GM12878 (cell line): Measurements from ENCODE around the gene GUCY2F. TPM values are rescaled to one million over a fixed set of nuclear protein-coding genes. Genes with fewer than 3 reads are reported as not detected.
A peak's percentile ranks its signal among the peaks of the same experiment; 100 is the strongest.

Source experiments
- ATAC-seq: fragments of 200-7000 bp; cut with Tn5 transposase; 3 replicates; pipeline ENCODE4 v1.9.1; 2020; ENCODE audit warnings: mild to moderate bottlenecking, moderate library complexity
- BruUV-seq: library from RNA; stranded (reverse); fragments of 400-500 nt; replicated peaks from 2 replicates; lab custom pipeline; 2021; lab: Mats Ljungman, UMichigan
- CTCF ChIA-PET: fragments of 300-600 bp; sonication (Branson Sonifier 250); formaldehyde crosslinking; extraction: SDS; loops from one replicate; lab custom pipeline; 2021; ENCODE audit warnings: inconsistent platforms; lab: Yijun Ruan, JAX
- POLR2A ChIA-PET: fragments of 350-600 bp; formaldehyde crosslinking; extraction: SDS; loops from one replicate; lab custom pipeline; 2021; ENCODE audit warnings: inconsistent platforms; lab: Charles Lee
- RAD21 ChIA-PET: fragments of 300-600 bp; sonication (Branson Sonifier 250); formaldehyde crosslinking; loops from one replicate; lab custom pipeline; 2023; ENCODE audit warnings: antibody characterized with exemption; ENCODE audit not compliant: unreplicated experiment; lab: Charles Lee
- SMC1A ChIA-PET: fragments of 300-600 bp; sonication (Branson Sonifier 250); formaldehyde crosslinking; loops from one replicate; lab custom pipeline; 2023; ENCODE audit not compliant: unreplicated experiment, uncharacterized antibody; lab: Charles Lee
- DNase-seq: peaks from one replicate; pipeline ENCODE4 v3.0.0-alpha.2; 2011; ENCODE audit warnings: low read depth, low spot score
- FAIRE-seq: peaks from 3 replicates; lab custom pipeline; 2011; peaks lifted over from hg19 to GRCh38; lab: Jason Lieb, UNC
- H2AFZ ChIP-seq: 2 replicates; pipeline ENCODE4 v1.6.0; 2011; ENCODE audit warnings: low read depth, low read length, control low read depth; ENCODE audit not compliant: control insufficient read depth
- H3K27ac ChIP-seq: 2 replicates; pipeline ENCODE4 v1.5.1; 2011; ENCODE audit warnings: control low read depth; ENCODE audit not compliant: control insufficient read depth, insufficient read depth
- H3K27me3 ChIP-seq, 2 experiments: replicated peaks in 1 of 2; 2 replicates each; pipeline versions ENCODE4 v1.6.0 to v1.6.1; 2011; ENCODE audit warnings: low read length in 1 of 2; ENCODE audit not compliant: control insufficient read depth in 2 of 2, insufficient read depth in 2 of 2
- H3K36me3 ChIP-seq, 2 experiments: 2 replicates each; pipeline ENCODE4 v1.5.1; 2011; ENCODE audit warnings: low read length in 1 of 2; ENCODE audit not compliant: control insufficient read depth in 2 of 2, insufficient read depth in 2 of 2
- H3K4me1 ChIP-seq: 2 replicates; pipeline ENCODE4 v1.6.1; 2011; ENCODE audit warnings: mild to moderate bottlenecking, low read length, moderate library complexity, mixed read lengths; ENCODE audit not compliant: control insufficient read depth, insufficient read depth
- H3K4me2 ChIP-seq: 2 replicates; pipeline ENCODE4 v1.6.0; 2011; ENCODE audit warnings: control low read depth; ENCODE audit not compliant: control insufficient read depth, insufficient read depth
- H3K4me3 ChIP-seq: fragments of 200-600 bp; sonication (generic); 2 replicates; pipeline ENCODE4 v1.5.1; 2016
- H3K79me2 ChIP-seq: 2 replicates; pipeline ENCODE4 v1.6.0; 2011; ENCODE audit warnings: low read length; ENCODE audit not compliant: control insufficient read depth, insufficient read depth
- H3K9ac ChIP-seq: 2 replicates; pipeline ENCODE4 v1.8.0; 2011; ENCODE audit warnings: low read length, control low read depth, mixed read lengths; ENCODE audit not compliant: control insufficient read depth, insufficient read depth
- H3K9me3 ChIP-seq: replicated peaks from 3 replicates; pipeline ENCODE4 v1.5.1; 2011; ENCODE audit warnings: mild to moderate bottlenecking, low read length; ENCODE audit not compliant: control insufficient read depth, insufficient read depth
- H4K20me1 ChIP-seq: 2 replicates; pipeline ENCODE4 v1.6.0; 2011; ENCODE audit not compliant: control insufficient read depth, insufficient read depth
- CTCF ChIP-seq, 3 experiments: IDR thresholded peaks in 2 of 3; conservative IDR thresholded peaks in 1 of 3; 2 replicates each; pipeline ENCODE4 v1.5.1; 2011; ENCODE audit warnings: low read depth in 3 of 3, low read length in 3 of 3, mild to moderate bottlenecking in 3 of 3, control low read depth in 2 of 3, moderate library complexity in 2 of 3, inconsistent platforms in 1 of 3, mixed read lengths in 1 of 3; ENCODE audit not compliant: control insufficient read depth in 2 of 3, insufficient read depth in 1 of 3; ENCODE audit errors: extremely low read depth in 1 of 3
- RAD21 ChIP-seq: IDR thresholded peaks from 2 replicates; pipeline ENCODE4 v1.6.1; 2011; ENCODE audit warnings: mild to moderate bottlenecking, low read depth, low read length, moderate library complexity; ENCODE audit not compliant: insufficient read depth
- SMC3 ChIP-seq: IDR thresholded peaks from 2 replicates; pipeline ENCODE4 v1.6.1; 2011; ENCODE audit warnings: low read length, improper control_type of control experiment, borderline replicate concordance
- YBX1 ChIP-seq: fragments of 450-650 bp; IDR thresholded peaks from 2 replicates; pipeline ENCODE4 v1.6.1; 2016; ENCODE audit warnings: antibody characterized with exemption
- WGBS: methylation state at CpG from one replicate; pipeline ENCODE4 v1.1.6; 2016; ENCODE audit warnings: low lambda C conversion rate; ENCODE audit not compliant: insufficient replicate concordance, insufficient coverage; ENCODE audit errors: missing lambda C conversion rate; 5-methylcytosine and 5-hydroxymethylcytosine counted together
- in situ Hi-C: fragments of 300-500 bp; cut with MboI; formaldehyde crosslinking; loops from 9 replicates; pipeline ENCODE4 v1.14.3; 2018; ENCODE audit warnings: mixed read lengths
- intact Hi-C: fragments of 100-400 bp; cut with micrococcal nuclease; formaldehyde crosslinking; loops from one replicate; pipeline ENCODE4 v1.14.2; 2022; ENCODE audit not compliant: unreplicated experiment
- polyA plus RNA-seq, 11 experiments: library from polyadenylated mRNA; depleted of rRNA in 4 of 11; unstranded in 6 of 11; stranded (reverse) in 5 of 11; fragments of >200 nt; fragmentation: Nextera tagmentation in 4 of 11; fragmentation: Illumina TruSeq in 1 of 11; extraction: Ambion mirVana in 4 of 11; extraction: Trizol in 1 of 11; gene quantifications; 1 replicate in 1 of 11; 2 replicates in 10 of 11; pipeline versions ENCODE4 v1.2.1 to v1.2.3, GENCODE V29; 2011 to 2016; ENCODE audit warnings: inconsistent platforms in 2 of 11, missing spikeins in 2 of 11, low read depth in 1 of 11
- total RNA-seq, 4 experiments: library from RNA; depleted of rRNA in 3 of 4; stranded (reverse); fragments of >200 nt in 3 of 4; fragmentation: Illumina TruSeq in 1 of 4; extraction: Trizol in 1 of 4; gene quantifications; 2 replicates each; pipeline versions ENCODE4 v1.2.1 to v1.2.3, GENCODE V29; 2013 to 2021

GUCY2F gene
- total and polyA plus RNA-seq, 10 of the 15 experiments (the other 5 are each of a cell fraction or from before 2014, with no cell fraction given), result not detected

DNA sequence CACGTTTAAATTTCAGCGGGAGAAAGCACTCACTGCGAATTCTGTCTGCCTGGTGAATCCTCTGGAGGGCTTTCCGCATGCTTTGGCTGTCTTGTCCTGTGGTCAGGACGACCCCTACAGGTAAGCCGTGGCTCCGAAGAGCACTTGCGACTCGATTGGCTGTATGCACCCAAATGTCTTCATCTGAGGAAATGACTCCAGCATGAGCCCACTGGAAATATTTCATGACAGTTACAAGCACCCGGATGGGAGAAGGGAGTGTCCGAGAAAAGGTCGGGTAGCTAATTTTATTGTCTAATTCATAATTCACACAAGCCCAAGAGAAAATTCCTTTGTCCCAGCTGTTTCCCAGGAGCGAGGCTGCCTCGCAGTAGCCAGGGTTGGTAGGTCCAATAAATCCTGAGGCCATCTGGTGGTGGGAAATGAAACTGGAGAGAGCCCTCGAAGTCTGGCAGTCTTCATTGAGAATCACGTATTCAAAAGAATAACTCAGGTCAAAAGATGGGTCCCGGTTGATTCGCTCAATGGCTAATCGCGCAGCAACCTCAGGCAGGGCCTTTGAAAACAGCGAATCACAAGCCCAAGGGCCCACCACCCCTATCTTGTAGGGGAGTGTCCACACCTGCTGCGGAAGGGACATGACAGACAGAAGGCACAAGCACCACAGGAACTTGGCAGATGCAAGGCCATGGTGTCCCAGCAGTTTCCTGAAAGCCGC, 6.6 kb downstream of the GUCY2F start:
- H3K27me3 ChIP-seq, result no peaks in the 10 kb centered on the region; a peak in 1 of 4 replicates
- H3K9ac ChIP-seq, result no peak overlapping the region
- intact Hi-C loops (loop anchor here (1.0 kb wide), 1 partner anchor 776 kb away; no protein-coding TSS in a partner anchor), in situ Hi-C loops (no loop called here)
- H3K9me3 ChIP-seq, result no peaks in the 10 kb centered on the region
- H3K4me2 ChIP-seq, result no peak overlapping the region
- SMC1A ChIA-PET, result interaction anchor here (0.6 to 3.2 kb wide), 5 partner anchors 10 to 775 kb away, joined by 3 to 16 read pairs (median 3); no protein-coding TSS in a partner anchor
- no peak overlapping the region for H2AFZ ChIP-seq
- no peaks in the 10 kb centered on the region for H3K4me1 ChIP-seq
- FAIRE-seq, result no peak
- H3K27ac ChIP-seq, result no peak overlapping the region
- H3K79me2 ChIP-seq, result no peaks in the 10 kb centered on the region
- CTCF ChIA-PET, result interaction anchor here (0.6 to 5.9 kb wide), 8 partner anchors 10 to 776 kb away, joined by 3 to 34 read pairs (median 4); no protein-coding TSS in a partner anchor
- RAD21 ChIA-PET, result no interaction called here
- TF ChIP-seq CTCF (IDR thresholded peaks at IDR 0.05 in 2 of 3, conservative IDR thresholded peaks at IDR 0.05 in 1 of 3; ENCODE audit: control insufficient read depth in 2 of 3, extremely low read depth in 1 of 3, insufficient read depth in 1 of 3, low read depth in 3 of 3, low read length in 3 of 3), result peak in 2 of 3 experiments; percentile 13 to 19; a peak in 2 of 6 replicates
- TF ChIP-seq RAD21, result 0 out of 2 replicates have a peak, but pooled peaks have one; percentile 22
- TF ChIP-seq SMC3, result peak; percentile 19; the same call in 1 of the 2 replicates
- TF ChIP-seq YBX1, result no peak
- no peak for DNase-seq
- peak; percentile 61 for ATAC-seq
- 32% methylated on average over 23 of the region's 23 CpGs for whole genome bisulfite sequencing
- no TSS peak for BruUV-seq
- no peaks in the 10 kb centered on the region for H4K20me1 ChIP-seq
- no peaks in the 10 kb centered on the region for H3K36me3 ChIP-seq
- POLR2A ChIA-PET, result no interaction called here
- H3K4me3 ChIP-seq, result no peak overlapping the region
